ENCODE measurements around the gene MEGF11.

MEGF11 gene

DNA sequence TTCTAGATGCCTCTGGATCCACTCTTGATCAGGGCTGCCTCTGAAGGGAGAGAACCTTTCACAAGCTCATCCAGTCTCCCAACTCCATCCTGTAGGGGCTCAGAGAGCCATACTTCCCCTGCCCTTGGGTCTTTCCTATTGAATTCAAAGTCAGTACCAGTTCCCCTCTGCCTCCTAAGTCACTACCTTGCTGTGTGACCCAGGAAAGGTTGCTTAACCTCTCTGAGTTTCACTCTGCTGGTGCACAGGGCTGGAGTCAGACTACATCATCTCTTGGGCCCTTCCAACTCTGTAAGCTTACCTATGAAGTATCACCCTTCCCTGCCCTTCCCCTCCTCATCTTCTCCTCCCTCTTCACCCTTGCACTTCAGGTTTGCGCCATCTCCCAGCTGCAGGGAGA, 117.9 kb downstream of the MEGF11 start:
- no peak overlapping the region for H3K4me3 ChIP-seq (ENCODE audit: low read length, poor library complexity, severe bottlenecking)
- H3K9ac ChIP-seq (ENCODE audit: low read depth, low read length, poor library complexity, severe bottlenecking): no peak overlapping the region
- no peak for TF ChIP-seq EZH2phosphoT487 (IDR thresholded peaks at IDR 0.05; ENCODE audit: borderline replicate concordance)
- TF ChIP-seq, protein P1, sequence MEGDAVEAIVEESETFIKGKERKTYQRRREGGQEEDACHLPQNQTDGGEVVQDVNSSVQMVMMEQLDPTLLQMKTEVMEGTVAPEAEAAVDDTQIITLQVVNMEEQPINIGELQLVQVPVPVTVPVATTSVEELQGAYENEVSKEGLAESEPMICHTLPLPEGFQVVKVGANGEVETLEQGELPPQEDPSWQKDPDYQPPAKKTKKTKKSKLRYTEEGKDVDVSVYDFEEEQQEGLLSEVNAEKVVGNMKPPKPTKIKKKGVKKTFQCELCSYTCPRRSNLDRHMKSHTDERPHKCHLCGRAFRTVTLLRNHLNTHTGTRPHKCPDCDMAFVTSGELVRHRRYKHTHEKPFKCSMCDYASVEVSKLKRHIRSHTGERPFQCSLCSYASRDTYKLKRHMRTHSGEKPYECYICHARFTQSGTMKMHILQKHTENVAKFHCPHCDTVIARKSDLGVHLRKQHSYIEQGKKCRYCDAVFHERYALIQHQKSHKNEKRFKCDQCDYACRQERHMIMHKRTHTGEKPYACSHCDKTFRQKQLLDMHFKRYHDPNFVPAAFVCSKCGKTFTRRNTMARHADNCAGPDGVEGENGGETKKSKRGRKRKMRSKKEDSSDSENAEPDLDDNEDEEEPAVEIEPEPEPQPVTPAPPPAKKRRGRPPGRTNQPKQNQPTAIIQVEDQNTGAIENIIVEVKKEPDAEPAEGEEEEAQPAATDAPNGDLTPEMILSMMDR (conservative IDR thresholded peaks at IDR 0.05; ENCODE audit: low read length): no peak
- H3K4me1 ChIP-seq (ENCODE audit: insufficient read depth, low read length, poor library complexity, severe bottlenecking): peaks cover 16% of the 10 kb centered on the region
- no peaks in the 10 kb centered on the region for H4K20me1 ChIP-seq (ENCODE audit: insufficient read depth, low read length, poor library complexity, severe bottlenecking)
- H3K9me2 ChIP-seq (replicated peaks; ENCODE audit: low read depth, low read length): no peaks in the 10 kb centered on the region
- no peak overlapping the region for H2AFZ ChIP-seq (ENCODE audit: low read length)
- no peaks in the 10 kb centered on the region for H3F3A ChIP-seq (ENCODE audit: low read depth)
- no peaks in the 10 kb centered on the region for H3K9me3 ChIP-seq (ENCODE audit: insufficient read depth, low read depth, low read length)
- H3K79me2 ChIP-seq (ENCODE audit: insufficient read depth, low read length): no peaks in the 10 kb centered on the region
- H3K27me3 ChIP-seq (ENCODE audit: insufficient read depth, low read length, poor library complexity, severe bottlenecking): no peaks in the 10 kb centered on the region
- H3K36me3 ChIP-seq (ENCODE audit: insufficient read depth, low read length): no peaks in the 10 kb centered on the region
- peak overlapping the region; percentile 34 for H3K4me2 ChIP-seq (ENCODE audit: low read depth, low read length, poor library complexity, severe bottlenecking)

DNA sequence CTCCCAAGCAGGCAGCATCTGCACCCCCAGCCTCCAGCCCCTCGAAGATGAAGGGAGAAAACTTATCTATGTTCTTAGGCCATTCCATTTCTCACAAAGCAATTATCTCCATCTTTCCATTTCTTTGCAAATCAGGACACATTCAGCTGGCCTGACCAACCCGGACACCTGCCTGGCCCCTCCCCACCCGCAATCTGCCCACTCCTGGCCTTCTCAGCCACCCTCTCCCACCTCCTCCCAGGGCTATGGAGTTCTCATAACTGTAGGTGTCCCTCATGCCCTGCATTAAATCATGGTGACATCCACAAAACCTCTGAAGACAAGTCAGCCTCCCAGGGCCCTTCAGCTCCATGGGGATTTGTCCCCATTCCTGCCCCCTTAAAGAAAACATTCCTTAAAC, 119.3 kb downstream of the MEGF11 start:
- Histone ChIP-seq H4K20me1 (ENCODE audit: insufficient read depth, low read length, poor library complexity, severe bottlenecking) (no peaks in the 10 kb centered on the region), H2AFZ (ENCODE audit: low read length) (no peak overlapping the region), H3K79me2 (ENCODE audit: insufficient read depth, low read length) (no peaks in the 10 kb centered on the region), H3K36me3 (ENCODE audit: insufficient read depth, low read length) (no peaks in the 10 kb centered on the region), H3K4me1 (ENCODE audit: insufficient read depth, low read length, poor library complexity, severe bottlenecking) (peaks cover 16% of the 10 kb centered on the region), H3K4me2 (ENCODE audit: low read depth, low read length, poor library complexity, severe bottlenecking) (no peak overlapping the region), H3K9me2 (replicated peaks; ENCODE audit: low read depth, low read length) (no peaks in the 10 kb centered on the region), H3K4me3 (ENCODE audit: low read length, poor library complexity, severe bottlenecking) (no peak overlapping the region), H3K27me3 (ENCODE audit: insufficient read depth, low read length, poor library complexity, severe bottlenecking) (no peaks in the 10 kb centered on the region), H3K9me3 (ENCODE audit: insufficient read depth, low read depth, low read length) (no peaks in the 10 kb centered on the region), H3K9ac (ENCODE audit: low read depth, low read length, poor library complexity, severe bottlenecking) (no peak overlapping the region), H3F3A (ENCODE audit: low read depth) (no peaks in the 10 kb centered on the region)
- TF ChIP-seq EZH2phosphoT487 (IDR thresholded peaks at IDR 0.05; ENCODE audit: borderline replicate concordance): no peak
- TF ChIP-seq, protein P1 (conservative IDR thresholded peaks at IDR 0.05; ENCODE audit: low read length): no peak

- H3K36me3 ChIP-seq (ENCODE audit: insufficient read depth, low read length): no peaks in the 10 kb centered on the region
- H3K4me3 ChIP-seq (ENCODE audit: low read length, poor library complexity, severe bottlenecking): no peak overlapping the region
- TF ChIP-seq, protein P1 (conservative IDR thresholded peaks at IDR 0.05; ENCODE audit: low read length): no peak
- H3K9ac ChIP-seq (ENCODE audit: low read depth, low read length, poor library complexity, severe bottlenecking): no peak overlapping the region
- H3K79me2 ChIP-seq (ENCODE audit: insufficient read depth, low read length): no peaks in the 10 kb centered on the region
- peaks cover 16% of the 10 kb centered on the region for H3K4me1 ChIP-seq (ENCODE audit: insufficient read depth, low read length, poor library complexity, severe bottlenecking)
- H3K9me3 ChIP-seq (ENCODE audit: insufficient read depth, low read depth, low read length): no peaks in the 10 kb centered on the region
- no peak overlapping the region for H2AFZ ChIP-seq (ENCODE audit: low read length)
- H3K4me2 ChIP-seq (ENCODE audit: low read depth, low read length, poor library complexity, severe bottlenecking): no peak overlapping the region
- H3K9me2 ChIP-seq (replicated peaks; ENCODE audit: low read depth, low read length): no peaks in the 10 kb centered on the region
- no peaks in the 10 kb centered on the region for H3K27me3 ChIP-seq (ENCODE audit: insufficient read depth, low read length, poor library complexity, severe bottlenecking)
- H4K20me1 ChIP-seq (ENCODE audit: insufficient read depth, low read length, poor library complexity, severe bottlenecking): no peaks in the 10 kb centered on the region
- H3F3A ChIP-seq (ENCODE audit: low read depth): no peaks in the 10 kb centered on the region
Observed at GRCh38 chr15:66133247-66133885, 120.2 kb downstream of the MEGF11 start.
